CD14-positive monocyte (primary cell): ENCODE measurements around the gene PLCL2. TPM values are rescaled to one million over a fixed set of nuclear protein-coding genes. Genes with fewer than 3 reads are reported as not detected.

Experiments
- DNase-seq, 3 donors: peaks; one replicate each; pipeline ENCODE4 v3.0.0-alpha.2; 2011 to 2022
- H2AFZ ChIP-seq: 2 replicates; pipeline ENCODE4 v1.6.0; 2012; ENCODE audit warnings: mild to moderate bottlenecking, low read depth, low read length, inconsistent platforms; ENCODE audit not compliant: insufficient read depth, poor library complexity, severe bottlenecking
- H3K27ac ChIP-seq, 2 donors: 1 replicate in 1 of 2; 2 replicates in 1 of 2; pipeline ENCODE4 v1.5.1; 2012 to 2013; ENCODE audit warnings: low read length in 2 of 2, control low read depth in 1 of 2, inconsistent platforms in 1 of 2, low read depth in 1 of 2, mild to moderate bottlenecking in 1 of 2
- H3K27me3 ChIP-seq, 2 donors: one replicate each; pipeline versions ENCODE4 v1.6.0 to v1.6.1; 2011 to 2013; ENCODE audit warnings: low read length in 2 of 2; ENCODE audit not compliant: control insufficient read depth in 2 of 2, insufficient read depth in 2 of 2
- H3K36me3 ChIP-seq, 2 donors: replicated peaks in 1 of 2; 1 replicate in 1 of 2; 2 replicates in 1 of 2; pipeline versions ENCODE4 v1.5.1 to v1.6.1; 2012 to 2013; ENCODE audit warnings: low read length in 2 of 2, control low read depth in 1 of 2, inconsistent platforms in 1 of 2, mild to moderate bottlenecking in 1 of 2; ENCODE audit not compliant: insufficient read depth in 2 of 2, control insufficient read depth in 1 of 2
- H3K4me1 ChIP-seq, 2 donors: 1 replicate in 1 of 2; 2 replicates in 1 of 2; pipeline versions ENCODE4 v1.5.1 to v1.6.1; 2012 to 2013; ENCODE audit warnings: low read length in 2 of 2, control low read depth in 1 of 2, inconsistent platforms in 1 of 2, mild to moderate bottlenecking in 1 of 2, moderate library complexity in 1 of 2; ENCODE audit not compliant: insufficient read depth in 2 of 2, control insufficient read depth in 1 of 2
- H3K4me2 ChIP-seq: replicated peaks from 2 replicates; pipeline ENCODE3; 2012; ENCODE audit warnings: low read length, moderate library complexity, mild to moderate bottlenecking; ENCODE audit not compliant: poor library complexity, severe bottlenecking; ENCODE audit errors: extremely low read depth
- H3K4me3 ChIP-seq, 3 experiments: fragments of 200-600 bp in 1 of 3; sonication (generic) in 1 of 3; replicated peaks in 1 of 3; 1 replicate in 2 of 3; 2 replicates in 1 of 3; pipeline ENCODE4 v1.5.1; 2011 to 2013; ENCODE audit warnings: low read length in 3 of 3, mild to moderate bottlenecking in 3 of 3, control low read depth in 2 of 3, low read depth in 2 of 3, inconsistent platforms in 1 of 3, moderate library complexity in 1 of 3
- H3K79me2 ChIP-seq: 2 replicates; pipeline ENCODE4 v1.6.0; 2012; ENCODE audit warnings: mild to moderate bottlenecking, control low read depth, inconsistent platforms, low read length, moderate library complexity; ENCODE audit not compliant: insufficient read depth
- H3K9ac ChIP-seq: 2 replicates; pipeline ENCODE4 v1.6.0; 2017; ENCODE audit warnings: low read length, mild to moderate bottlenecking; ENCODE audit not compliant: insufficient read depth, poor library complexity, severe bottlenecking
- H3K9me3 ChIP-seq, 2 donors: replicated peaks in 1 of 2; 1 replicate in 1 of 2; 2 replicates in 1 of 2; pipeline versions ENCODE4 v1.5.1 to v1.6.1; 2012 to 2013; ENCODE audit warnings: low read length in 2 of 2, control low read depth in 1 of 2; ENCODE audit not compliant: control insufficient read depth in 1 of 2, insufficient read depth in 1 of 2
- H4K20me1 ChIP-seq: 2 replicates; pipeline ENCODE4 v1.6.0; 2012; ENCODE audit warnings: mild to moderate bottlenecking, low read length, control low read depth, moderate library complexity; ENCODE audit not compliant: insufficient read depth
- H3K27ac Mint-ChIP-seq, 7 donors: one replicate each; pipeline ENCODE4 v1.8.0; 2020; ENCODE audit warnings: mild to moderate bottlenecking in 7 of 7, mixed read lengths in 7 of 7, moderate library complexity in 6 of 7, inconsistent platforms in 2 of 7
- H3K27me3 Mint-ChIP-seq, 3 donors: one replicate each; pipeline ENCODE4 v1.8.0; 2021 to 2022; ENCODE audit warnings: low read depth in 3 of 3, mild to moderate bottlenecking in 3 of 3, mixed read lengths in 3 of 3, moderate library complexity in 3 of 3, inconsistent platforms in 1 of 3
- H3K36me3 Mint-ChIP-seq, 2 donors: one replicate each; pipeline ENCODE4 v1.8.0; 2020; ENCODE audit warnings: mixed read lengths in 2 of 2, inconsistent platforms in 1 of 2, mild to moderate bottlenecking in 1 of 2
- H3K4me1 Mint-ChIP-seq: one replicate; pipeline ENCODE4 v1.8.0; 2020; ENCODE audit warnings: mild to moderate bottlenecking, mixed read lengths
- H3K4me3 Mint-ChIP-seq, 2 donors: one replicate each; pipeline ENCODE4 v1.8.0; 2020; ENCODE audit warnings: mild to moderate bottlenecking in 2 of 2, mixed read lengths in 2 of 2, moderate library complexity in 1 of 2
- H3K9me3 Mint-ChIP-seq, 7 donors: one replicate each; pipeline ENCODE4 v1.8.0; 2020 to 2022; ENCODE audit warnings: mixed read lengths in 7 of 7, mild to moderate bottlenecking in 6 of 7, moderate library complexity in 6 of 7, inconsistent platforms in 2 of 7
- WGBS: methylation state at CpG from one replicate; pipeline ENCODE4 v1.1.5; 2013; ENCODE audit warnings: missing lambda C conversion rate; ENCODE audit not compliant: insufficient coverage; 5-methylcytosine and 5-hydroxymethylcytosine counted together
- intact Hi-C, 2 donors: fragments of 100-400 bp; cut with micrococcal nuclease; formaldehyde crosslinking; loops; one replicate each; pipeline versions ENCODE4 v1.15.0 to v1.15.1; 2023
- polyA plus RNA-seq, 3 donors: library from polyadenylated mRNA; depleted of rRNA in 1 of 3; unstranded in 2 of 3; stranded (reverse) in 1 of 3; fragments of 300-500 nt in 2 of 3; fragments of >200 nt in 1 of 3; fragmentation: Illumina TruSeq in 2 of 3; gene quantifications; 1 replicate in 2 of 3; 2 replicates in 1 of 3; pipeline ENCODE4 v1.2.3, GENCODE V29; 2012 to 2021
- TF ChIP-seq, protein P1 (sequence below): fragments of 200-600 bp; IDR thresholded peaks from one replicate; pipeline ENCODE4 v1.8.0; 2022; ENCODE audit warnings: antibody characterized with exemption, mild to moderate bottlenecking

Gene PLCL2
- polyA plus RNA-seq, 3 donors, result 18.8 to 32.5 (median 26.8) TPM

DNA sequence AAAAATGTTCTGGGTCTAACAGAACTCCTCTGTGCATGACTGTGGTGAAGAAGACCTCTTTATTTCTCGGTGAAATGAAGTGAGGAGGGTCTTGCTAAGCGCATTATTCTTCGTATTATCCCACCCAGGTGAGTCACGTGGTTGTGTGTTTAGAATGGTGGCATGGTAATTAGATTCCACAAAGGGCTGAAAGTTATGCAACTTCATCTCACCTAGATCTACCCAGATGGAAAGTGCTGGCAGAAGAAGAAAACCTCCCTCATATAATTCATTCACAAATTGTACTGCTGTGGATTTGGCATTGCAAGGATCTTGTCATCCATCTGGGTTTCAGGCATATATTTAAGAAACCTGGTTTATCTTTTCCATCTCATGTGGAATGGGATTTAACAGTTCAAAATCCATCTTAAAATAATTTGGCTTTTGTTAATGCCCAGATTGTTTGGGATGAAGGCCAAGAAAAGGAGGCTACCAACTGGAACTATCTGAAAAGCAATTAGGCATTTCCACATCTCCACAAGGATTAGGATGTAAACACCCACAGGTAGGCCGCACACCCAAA, 175.3 kb downstream of the PLCL2 start:
- Histone ChIP-seq H3K4me1 (no peaks in the 10 kb centered on the region), H3K27me3 (no peaks in the 10 kb centered on the region), H3K36me3 (peaks cover 19 to 65% of the 10 kb centered on the region in 2 donors), H4K20me1 (peaks cover 53% of the 10 kb centered on the region), H3K27ac (no peak overlapping the region), H3K4me2 (no peak overlapping the region), H3K4me3 (no peak overlapping the region), H3K9ac (no peak overlapping the region), H3K9me3 (no peaks in the 10 kb centered on the region), H2AFZ (no peak overlapping the region), H3K79me2 (no peaks in the 10 kb centered on the region)
- Mint-ChIP-seq H3K4me1 (no peaks in the 10 kb centered on the region), H3K36me3 (peaks cover 48 to 49% of the 10 kb centered on the region in 2 donors), H3K4me3 (no peak overlapping the region), H3K9me3 (peaks cover 0 to 6% (median 0%) of the 10 kb centered on the region in 7 donors), H3K27me3 (peaks cover 0 to 2% (median 0%) of the 10 kb centered on the region in 3 donors), H3K27ac (peak overlapping the region in 2 of 7 donors; percentile 4 to 29)
- TF ChIP-seq, protein P1, sequence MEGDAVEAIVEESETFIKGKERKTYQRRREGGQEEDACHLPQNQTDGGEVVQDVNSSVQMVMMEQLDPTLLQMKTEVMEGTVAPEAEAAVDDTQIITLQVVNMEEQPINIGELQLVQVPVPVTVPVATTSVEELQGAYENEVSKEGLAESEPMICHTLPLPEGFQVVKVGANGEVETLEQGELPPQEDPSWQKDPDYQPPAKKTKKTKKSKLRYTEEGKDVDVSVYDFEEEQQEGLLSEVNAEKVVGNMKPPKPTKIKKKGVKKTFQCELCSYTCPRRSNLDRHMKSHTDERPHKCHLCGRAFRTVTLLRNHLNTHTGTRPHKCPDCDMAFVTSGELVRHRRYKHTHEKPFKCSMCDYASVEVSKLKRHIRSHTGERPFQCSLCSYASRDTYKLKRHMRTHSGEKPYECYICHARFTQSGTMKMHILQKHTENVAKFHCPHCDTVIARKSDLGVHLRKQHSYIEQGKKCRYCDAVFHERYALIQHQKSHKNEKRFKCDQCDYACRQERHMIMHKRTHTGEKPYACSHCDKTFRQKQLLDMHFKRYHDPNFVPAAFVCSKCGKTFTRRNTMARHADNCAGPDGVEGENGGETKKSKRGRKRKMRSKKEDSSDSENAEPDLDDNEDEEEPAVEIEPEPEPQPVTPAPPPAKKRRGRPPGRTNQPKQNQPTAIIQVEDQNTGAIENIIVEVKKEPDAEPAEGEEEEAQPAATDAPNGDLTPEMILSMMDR, result no peak
- 100% methylated on average over 1 of the region's 5 CpGs for WGBS
- intact Hi-C loops, result no loop called here
- DNase-seq, result no peak

DNA sequence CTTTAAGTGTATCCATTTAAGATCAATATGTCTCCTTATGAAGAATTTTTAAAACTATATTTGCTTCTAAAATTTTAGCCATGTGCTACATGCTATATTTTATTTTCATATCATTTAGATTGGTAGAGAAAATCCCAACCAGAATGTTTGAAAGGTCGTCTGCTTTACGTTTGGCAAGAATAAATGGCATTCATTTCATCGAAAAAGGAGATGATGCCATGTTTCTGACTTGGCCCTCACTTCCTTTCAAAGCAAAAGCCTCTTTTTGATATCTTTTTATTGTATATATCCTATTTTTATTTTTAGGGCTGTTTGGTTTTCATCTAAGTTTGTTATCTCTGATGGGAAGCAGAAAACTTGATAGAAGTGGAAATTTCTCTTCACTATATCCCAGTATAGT, 176.2 kb downstream of the PLCL2 start:
- intact Hi-C loops, result no loop called here
- peaks cover 53% of the 10 kb centered on the region for H4K20me1 ChIP-seq
- H3K36me3 Mint-ChIP-seq, result peaks cover 49 to 53% of the 10 kb centered on the region in 2 donors
- no peaks in the 10 kb centered on the region for H3K4me1 Mint-ChIP-seq
- H3K9me3 Mint-ChIP-seq, result peaks cover 0 to 6% (median 0%) of the 10 kb centered on the region in 7 donors
- no peak overlapping the region for H3K27ac ChIP-seq
- H3K9ac ChIP-seq, result no peak overlapping the region
- no peak overlapping the region for H3K4me2 ChIP-seq
- no peak overlapping the region for H3K4me3 ChIP-seq
- no peak for DNase-seq
- no peak overlapping the region for H3K27ac Mint-ChIP-seq
- H3K27me3 ChIP-seq, result no peaks in the 10 kb centered on the region
- TF ChIP-seq, protein P1, result no peak
- no peaks in the 10 kb centered on the region for H3K79me2 ChIP-seq
- no peak overlapping the region for H3K4me3 Mint-ChIP-seq
- WGBS, result no CpG with 5 or more reads among the region's 3 CpGs
- H3K27me3 Mint-ChIP-seq, result peaks cover 0 to 2% (median 0%) of the 10 kb centered on the region in 3 donors
- peaks cover 21 to 63% of the 10 kb centered on the region in 2 donors for H3K36me3 ChIP-seq
- no peak overlapping the region for H2AFZ ChIP-seq
- H3K4me1 ChIP-seq, result no peaks in the 10 kb centered on the region
- H3K9me3 ChIP-seq, result no peaks in the 10 kb centered on the region
